ENCODE measurements around the gene BRSK1. TPM values are rescaled to one million over a fixed set of nuclear protein-coding genes. Genes with fewer than 3 reads are reported as not detected.

Gene BRSK1
- total RNA-seq, 1 donor from 2014 or later = 43.4 TPM

DNA sequence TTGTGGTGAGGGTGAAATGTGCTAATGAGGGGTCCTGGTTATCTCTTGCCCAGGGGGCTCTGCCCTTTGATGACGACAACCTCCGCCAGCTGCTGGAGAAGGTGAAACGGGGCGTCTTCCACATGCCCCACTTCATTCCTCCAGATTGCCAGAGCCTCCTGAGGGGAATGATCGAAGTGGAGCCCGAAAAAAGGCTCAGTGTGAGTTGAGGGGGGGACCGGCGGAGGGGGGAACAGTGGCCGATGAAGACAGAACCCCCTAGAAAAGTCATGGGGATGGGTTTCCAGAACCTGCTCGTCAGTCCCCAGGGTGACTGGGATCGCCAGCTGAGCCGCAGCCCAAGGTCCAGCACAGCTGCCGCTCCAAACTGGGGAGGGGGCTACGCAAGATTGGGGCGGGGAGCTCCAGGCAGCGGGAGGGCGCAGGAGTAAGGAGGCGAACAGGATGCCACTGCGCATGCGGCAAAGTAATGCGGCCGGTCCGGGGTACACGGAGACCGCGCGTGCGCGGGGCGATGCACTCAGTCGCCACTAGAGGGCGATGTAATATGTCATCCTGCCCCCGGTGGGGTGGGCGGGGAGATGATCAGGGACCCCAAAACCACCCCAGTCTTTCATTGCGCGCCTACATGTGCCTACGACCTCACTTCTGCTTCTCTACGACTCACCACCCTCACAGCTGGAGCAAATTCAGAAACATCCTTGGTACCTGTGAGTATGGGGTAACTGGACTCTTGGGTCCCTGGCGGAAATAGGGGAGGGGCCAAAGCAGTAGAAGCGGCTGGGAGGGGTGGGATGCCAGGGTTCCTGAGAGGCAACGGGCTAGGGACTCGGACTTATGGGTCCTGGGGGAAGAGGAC is 17.9 kb downstream of the BRSK1 start:
- TF ChIP-seq, protein P1, sequence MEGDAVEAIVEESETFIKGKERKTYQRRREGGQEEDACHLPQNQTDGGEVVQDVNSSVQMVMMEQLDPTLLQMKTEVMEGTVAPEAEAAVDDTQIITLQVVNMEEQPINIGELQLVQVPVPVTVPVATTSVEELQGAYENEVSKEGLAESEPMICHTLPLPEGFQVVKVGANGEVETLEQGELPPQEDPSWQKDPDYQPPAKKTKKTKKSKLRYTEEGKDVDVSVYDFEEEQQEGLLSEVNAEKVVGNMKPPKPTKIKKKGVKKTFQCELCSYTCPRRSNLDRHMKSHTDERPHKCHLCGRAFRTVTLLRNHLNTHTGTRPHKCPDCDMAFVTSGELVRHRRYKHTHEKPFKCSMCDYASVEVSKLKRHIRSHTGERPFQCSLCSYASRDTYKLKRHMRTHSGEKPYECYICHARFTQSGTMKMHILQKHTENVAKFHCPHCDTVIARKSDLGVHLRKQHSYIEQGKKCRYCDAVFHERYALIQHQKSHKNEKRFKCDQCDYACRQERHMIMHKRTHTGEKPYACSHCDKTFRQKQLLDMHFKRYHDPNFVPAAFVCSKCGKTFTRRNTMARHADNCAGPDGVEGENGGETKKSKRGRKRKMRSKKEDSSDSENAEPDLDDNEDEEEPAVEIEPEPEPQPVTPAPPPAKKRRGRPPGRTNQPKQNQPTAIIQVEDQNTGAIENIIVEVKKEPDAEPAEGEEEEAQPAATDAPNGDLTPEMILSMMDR (IDR thresholded peaks at IDR 0.05; ENCODE audit: unreplicated experiment) = peak; percentile 99
- peak overlapping the region; percentile 66 for H3K4me3 Mint-ChIP-seq
- H3K4me1 Mint-ChIP-seq = peaks cover 6% of the 10 kb centered on the region
- no peak overlapping the region for H3K27ac Mint-ChIP-seq
- peak; percentile 89 to 98 for DNase-seq (ENCODE audit: low spot score in 2 of 2, unreplicated experiment in 2 of 2)
- no peaks in the 10 kb centered on the region for H3K27me3 Mint-ChIP-seq (ENCODE audit: low read depth)
- peaks cover 22% of the 10 kb centered on the region for H3K36me3 Mint-ChIP-seq
- H3K9me3 Mint-ChIP-seq = no peaks in the 10 kb centered on the region

DNA sequence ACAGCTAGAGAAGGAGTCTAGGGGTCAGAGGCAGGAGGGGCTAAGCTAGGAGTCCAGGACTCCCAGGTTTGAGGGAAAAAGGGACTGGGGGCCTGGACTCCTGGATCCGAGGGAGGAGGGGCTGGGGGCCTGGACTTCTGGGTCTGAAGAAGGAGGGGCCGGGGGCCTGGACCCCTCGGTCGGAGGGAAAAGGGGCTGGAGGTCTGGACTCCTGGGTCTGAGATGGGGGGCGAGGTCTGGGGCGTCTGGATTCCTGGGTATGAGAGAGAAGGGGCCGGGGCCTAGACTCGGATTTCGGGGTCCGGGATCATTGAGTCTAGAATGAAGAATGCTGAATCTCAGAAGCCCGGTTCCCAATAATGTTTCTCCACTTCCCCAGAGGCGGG is 18.5 kb downstream of the BRSK1 start:
- Mint-ChIP-seq H3K27ac (no peak overlapping the region), H3K9me3 (no peaks in the 10 kb centered on the region), H3K4me3 (no peak overlapping the region), H3K27me3 (ENCODE audit: low read depth) (no peaks in the 10 kb centered on the region), H3K4me1 (peaks cover 6% of the 10 kb centered on the region), H3K36me3 (peaks cover 24% of the 10 kb centered on the region)
- TF ChIP-seq, protein P1 (IDR thresholded peaks at IDR 0.05; ENCODE audit: unreplicated experiment) = no peak
- no peak for DNase-seq (ENCODE audit: low spot score in 2 of 2, unreplicated experiment in 2 of 2)

DNA sequence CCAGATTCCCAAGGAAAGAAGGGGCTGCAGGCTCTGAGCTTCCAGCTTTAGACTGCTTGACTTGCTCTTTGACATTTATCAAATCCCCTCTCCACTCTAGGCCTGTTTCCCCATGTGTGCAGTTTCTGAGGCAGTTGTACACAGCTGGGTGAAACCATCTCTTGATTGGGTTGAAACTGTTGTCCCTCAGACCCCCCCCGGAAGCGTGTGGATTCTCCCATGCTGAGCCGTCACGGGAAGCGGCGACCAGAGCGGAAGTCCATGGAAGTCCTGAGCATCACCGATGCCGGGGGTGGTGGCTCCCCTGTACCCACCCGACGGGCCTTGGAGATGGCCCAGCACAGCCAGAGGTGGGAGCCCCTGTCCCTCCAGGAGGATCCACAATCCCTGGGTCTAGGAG is 19.7 kb downstream of the BRSK1 start:
- Mint-ChIP-seq H3K4me3 (no peak overlapping the region), H3K27me3 (ENCODE audit: low read depth) (no peaks in the 10 kb centered on the region), H3K4me1 (peaks cover 6% of the 10 kb centered on the region), H3K27ac (no peak overlapping the region), H3K36me3 (peaks cover 25% of the 10 kb centered on the region), H3K9me3 (no peaks in the 10 kb centered on the region)
- TF ChIP-seq, protein P1 (IDR thresholded peaks at IDR 0.05; ENCODE audit: unreplicated experiment) = no peak
- DNase-seq (ENCODE audit: low spot score in 2 of 2, unreplicated experiment in 2 of 2) = no peak

DNA sequence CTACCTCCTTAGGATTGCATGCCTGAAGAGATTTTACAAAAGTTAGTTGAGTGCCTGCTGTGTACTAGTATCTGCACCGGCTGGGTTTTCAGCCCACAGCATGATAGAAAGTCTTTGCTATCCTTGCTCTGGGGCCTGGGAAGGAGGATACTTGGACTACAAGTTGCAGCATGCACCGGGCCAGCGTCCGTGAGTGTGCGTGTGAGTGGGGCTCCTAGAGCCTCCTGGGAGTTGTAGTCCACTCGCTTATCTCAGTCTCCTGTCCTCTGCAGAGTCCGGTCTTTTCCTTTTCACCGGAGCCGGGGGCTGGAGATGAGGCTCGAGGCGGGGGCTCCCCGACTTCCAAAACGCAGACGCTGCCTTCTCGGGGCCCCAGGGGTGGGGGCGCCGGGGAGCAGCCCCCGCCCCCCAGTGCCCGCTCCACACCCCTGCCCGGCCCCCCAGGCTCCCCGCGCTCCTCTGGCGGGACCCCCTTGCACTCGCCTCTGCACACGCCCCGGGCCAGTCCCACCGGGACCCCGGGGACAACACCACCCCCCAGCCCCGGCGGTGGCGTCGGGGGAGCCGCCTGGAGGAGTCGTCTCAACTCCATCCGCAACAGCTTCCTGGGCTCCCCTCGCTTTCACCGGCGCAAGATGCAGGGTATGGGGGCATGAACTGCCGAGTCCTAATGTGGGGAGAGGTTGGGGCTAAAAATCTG is 20.6 kb downstream of the BRSK1 start:
- no peak overlapping the region for H3K4me3 Mint-ChIP-seq
- DNase-seq (ENCODE audit: low spot score in 2 of 2, unreplicated experiment in 2 of 2) = no peak
- H3K4me1 Mint-ChIP-seq = peaks cover 6% of the 10 kb centered on the region
- no peak overlapping the region for H3K27ac Mint-ChIP-seq
- H3K27me3 Mint-ChIP-seq (ENCODE audit: low read depth) = no peaks in the 10 kb centered on the region
- H3K9me3 Mint-ChIP-seq = no peaks in the 10 kb centered on the region
- TF ChIP-seq, protein P1 (IDR thresholded peaks at IDR 0.05; ENCODE audit: unreplicated experiment) = no peak
- H3K36me3 Mint-ChIP-seq = peaks cover 31% of the 10 kb centered on the region

DNA sequence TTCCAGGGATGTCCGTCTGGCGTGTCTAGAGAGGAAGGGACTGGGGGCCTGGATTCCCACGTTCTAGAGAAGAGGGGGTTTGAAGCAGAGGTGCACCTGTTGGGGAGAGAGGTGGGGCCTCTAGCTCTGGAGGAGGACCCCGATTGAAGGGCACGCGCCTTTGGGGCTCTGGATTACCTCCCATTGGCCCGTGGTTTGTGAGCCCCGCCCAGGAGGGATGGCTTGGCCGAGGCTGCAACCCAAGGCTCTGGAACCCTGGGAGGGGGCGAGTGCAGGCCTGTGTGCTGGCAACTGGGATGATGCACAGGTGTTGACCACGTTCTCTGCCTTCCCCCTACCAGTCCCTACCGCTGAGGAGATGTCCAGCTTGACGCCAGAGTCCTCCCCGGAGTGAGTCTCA is 21.2 kb downstream of the BRSK1 start:
- TF ChIP-seq, protein P1 (IDR thresholded peaks at IDR 0.05; ENCODE audit: unreplicated experiment) = no peak
- Mint-ChIP-seq H3K27me3 (ENCODE audit: low read depth) (no peaks in the 10 kb centered on the region), H3K36me3 (peaks cover 30% of the 10 kb centered on the region), H3K4me1 (peaks cover 6% of the 10 kb centered on the region), H3K4me3 (no peak overlapping the region), H3K9me3 (no peaks in the 10 kb centered on the region), H3K27ac (no peak overlapping the region)
- no peak for DNase-seq (ENCODE audit: low spot score in 2 of 2, unreplicated experiment in 2 of 2)

Measured in mesothelial cell of epicardium (in vitro differentiated cells).